ENCODE data around the gene MGAT4C.

DNA sequence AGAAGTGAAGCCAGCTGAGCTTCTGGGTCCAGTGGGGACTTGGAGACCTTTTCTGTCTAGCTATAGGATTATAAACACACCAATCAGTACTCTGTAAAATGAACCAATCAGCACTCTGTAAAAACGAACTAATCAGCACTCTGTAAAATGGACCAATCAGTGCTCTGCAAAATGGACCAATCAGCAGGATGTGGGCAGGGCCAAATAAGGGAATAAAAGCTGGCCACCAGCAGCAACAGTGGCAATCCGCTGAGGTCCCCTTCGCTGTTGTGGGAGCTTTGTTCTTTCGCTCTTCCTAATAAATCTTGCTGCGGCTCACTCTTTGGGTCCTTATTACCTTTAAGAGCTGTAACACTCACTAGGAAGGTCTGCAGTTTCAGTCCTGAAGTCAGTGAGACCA is 309.8 kb downstream of the MGAT4C start:
- TF ChIP-seq, protein P1, sequence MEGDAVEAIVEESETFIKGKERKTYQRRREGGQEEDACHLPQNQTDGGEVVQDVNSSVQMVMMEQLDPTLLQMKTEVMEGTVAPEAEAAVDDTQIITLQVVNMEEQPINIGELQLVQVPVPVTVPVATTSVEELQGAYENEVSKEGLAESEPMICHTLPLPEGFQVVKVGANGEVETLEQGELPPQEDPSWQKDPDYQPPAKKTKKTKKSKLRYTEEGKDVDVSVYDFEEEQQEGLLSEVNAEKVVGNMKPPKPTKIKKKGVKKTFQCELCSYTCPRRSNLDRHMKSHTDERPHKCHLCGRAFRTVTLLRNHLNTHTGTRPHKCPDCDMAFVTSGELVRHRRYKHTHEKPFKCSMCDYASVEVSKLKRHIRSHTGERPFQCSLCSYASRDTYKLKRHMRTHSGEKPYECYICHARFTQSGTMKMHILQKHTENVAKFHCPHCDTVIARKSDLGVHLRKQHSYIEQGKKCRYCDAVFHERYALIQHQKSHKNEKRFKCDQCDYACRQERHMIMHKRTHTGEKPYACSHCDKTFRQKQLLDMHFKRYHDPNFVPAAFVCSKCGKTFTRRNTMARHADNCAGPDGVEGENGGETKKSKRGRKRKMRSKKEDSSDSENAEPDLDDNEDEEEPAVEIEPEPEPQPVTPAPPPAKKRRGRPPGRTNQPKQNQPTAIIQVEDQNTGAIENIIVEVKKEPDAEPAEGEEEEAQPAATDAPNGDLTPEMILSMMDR (IDR thresholded peaks at IDR 0.05) = no peak
- TF ChIP-seq POLR2A (IDR thresholded peaks at IDR 0.05) = no peak
